ENCODE measurements around the gene ANKRD50.

ANKRD50 gene

GRCh38 chr4:124633285-124633941, 79.1 kb downstream of the ANKRD50 start:
- no peak for DNase-seq

- DNase-seq, result no peak
Measured at GRCh38 chr4:124632439-124632838, 80.1 kb downstream of the ANKRD50 start.

GRCh38 chr4:124631760-124632159, 80.8 kb downstream of the ANKRD50 start:
- DNase-seq, result no peak

GRCh38 chr4:124629681-124630080, 82.9 kb downstream of the ANKRD50 start:
- DNase-seq, result no peak

All from NCI-H510A (cell line).